Renal pelvis (tissue), 3 donors: ENCODE data around the gene CTAGE8. TPM values are rescaled to one million over a fixed set of nuclear protein-coding genes. Genes with fewer than 3 reads are reported as not detected.

ENCODE experiments used
- polyA plus RNA-seq, 3 donors: library from polyadenylated mRNA; unstranded; fragments of 120-200 nt; gene quantifications; one replicate each; pipeline ENCODE4 v1.2.1, GENCODE V29; 2013; ENCODE audit not compliant: insufficient read length in 3 of 3

Gene CTAGE8
- polyA plus RNA-seq, 3 donors, result 5.3 to 16.3 (median 8.2) TPM

Other genes with a start within 250 kb of the CTAGE8 start
- under 1 TPM in 2 of 3 donors, not detected in 1; 0.25 to 0.36 TPM for gene OR2A5, start 220.3 kb downstream of the CTAGE8 start, polyA plus RNA-seq
- gene OR2A25, start 199.5 kb downstream of the CTAGE8 start, polyA plus RNA-seq, result not detected
- gene OR2A12, start 183.0 kb downstream of the CTAGE8 start, polyA plus RNA-seq, result under 1 TPM in 1 of 3 donors, not detected in 2; 0.05 TPM
- not detected for gene OR2A2, start 159.7 kb downstream of the CTAGE8 start, polyA plus RNA-seq
- gene OR2A14, start 146.1 kb downstream of the CTAGE8 start, polyA plus RNA-seq, result under 1 TPM in 1 of 3 donors, not detected in 2; 0.09 TPM
- 10 to 100 TPM in 1 of 3 donors, 1 to 10 TPM in 2; 1.7 to 10.5 (median 3.1) TPM for gene CTAGE4, start 85.8 kb downstream of the CTAGE8 start, polyA plus RNA-seq
- gene ARHGEF35, start 73.5 kb downstream of the CTAGE8 start, polyA plus RNA-seq, result 10 to 100 TPM; 18.4 to 27.3 (median 19.5) TPM
- 1 to 10 TPM in 2 of 3 donors, under 1 TPM in 1; 0.58 to 2.7 (median 2.5) TPM for gene OR2A42, start 29.7 kb downstream of the CTAGE8 start, polyA plus RNA-seq
- 10 to 100 TPM in 2 of 3 donors, 1 to 10 TPM in 1; 3.2 to 21.1 (median 19.6) TPM for gene OR2A7, start 4.5 kb downstream of the CTAGE8 start, polyA plus RNA-seq
- 1 to 10 TPM in 2 of 3 donors, under 1 TPM in 1; 0.51 to 1.2 (median 1.2) TPM for gene OR2A1, start 43.1 kb upstream of the CTAGE8 start, polyA plus RNA-seq
- gene ARHGEF5, start 86.1 kb upstream of the CTAGE8 start, polyA plus RNA-seq, result 10 to 100 TPM; 17.6 to 34.9 (median 32.8) TPM
- gene NOBOX, start 134.4 kb upstream of the CTAGE8 start, polyA plus RNA-seq, result not detected